ENCODE measurements around the gene WHRN.

Gene WHRN

DNA sequence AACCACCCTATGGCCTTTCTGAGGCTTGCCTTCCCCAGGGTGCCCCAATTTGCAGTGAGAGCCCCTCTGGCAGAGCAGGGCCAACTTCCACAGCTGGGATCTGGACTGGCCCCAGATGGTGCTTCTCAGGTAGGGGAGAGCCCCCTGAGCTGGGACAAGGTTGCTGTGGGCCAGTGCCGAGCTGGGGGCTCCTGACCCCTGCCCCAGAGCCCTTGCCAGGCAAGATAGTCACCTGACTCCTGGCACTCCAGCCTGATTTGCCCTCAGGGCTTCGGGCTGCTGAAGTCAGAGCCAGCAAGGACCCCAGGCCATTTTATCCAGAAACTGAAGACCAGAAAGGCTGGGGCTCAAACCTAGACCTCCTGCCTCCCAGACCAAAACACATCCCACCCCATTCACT is 84.1 kb downstream of the WHRN start:
- DNase-seq (ENCODE audit: low read depth in 2 of 2): no peak

DNA sequence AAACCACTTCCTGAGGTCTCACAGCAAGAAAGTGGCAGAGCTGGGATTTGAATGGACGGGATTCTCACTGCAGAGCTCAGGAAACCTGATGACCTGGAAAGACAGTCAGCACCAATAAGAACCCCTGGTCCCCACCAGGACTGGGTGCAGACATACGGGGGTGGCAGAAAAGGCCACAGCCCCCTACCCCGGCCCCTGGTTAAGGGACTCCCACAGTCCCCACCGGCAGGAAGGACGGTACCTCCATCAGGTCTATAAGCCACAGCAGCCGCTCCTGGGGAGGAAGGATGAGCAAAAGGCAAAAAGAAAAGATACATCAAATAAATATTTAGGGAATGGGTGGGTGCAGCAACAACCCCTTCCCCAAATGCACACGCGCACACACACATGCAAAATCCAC is 85.5 kb downstream of the WHRN start:
- no peak for DNase-seq (ENCODE audit: low read depth in 2 of 2)

DNA sequence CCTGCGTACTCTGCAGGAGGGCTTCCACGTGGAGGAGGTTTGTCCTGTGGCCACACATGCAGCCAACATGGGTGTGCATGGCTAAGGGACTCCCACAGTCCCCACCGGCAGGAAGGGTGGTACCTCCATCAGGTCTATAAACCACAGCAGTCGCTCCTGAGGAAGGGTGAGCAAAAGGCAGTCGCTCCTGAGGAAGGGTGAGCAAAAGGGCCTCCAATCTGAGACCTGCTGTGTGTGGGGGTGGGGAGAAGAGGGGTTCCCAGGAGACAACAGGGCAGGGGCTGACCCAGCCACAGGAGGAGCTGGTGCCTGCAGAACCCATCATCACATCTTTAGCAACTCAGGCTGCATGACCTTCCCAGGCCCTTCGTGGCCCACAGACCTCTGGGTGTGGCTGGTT is 87.2 kb downstream of the WHRN start:
- no peak for DNase-seq (ENCODE audit: low read depth in 2 of 2)

DNA sequence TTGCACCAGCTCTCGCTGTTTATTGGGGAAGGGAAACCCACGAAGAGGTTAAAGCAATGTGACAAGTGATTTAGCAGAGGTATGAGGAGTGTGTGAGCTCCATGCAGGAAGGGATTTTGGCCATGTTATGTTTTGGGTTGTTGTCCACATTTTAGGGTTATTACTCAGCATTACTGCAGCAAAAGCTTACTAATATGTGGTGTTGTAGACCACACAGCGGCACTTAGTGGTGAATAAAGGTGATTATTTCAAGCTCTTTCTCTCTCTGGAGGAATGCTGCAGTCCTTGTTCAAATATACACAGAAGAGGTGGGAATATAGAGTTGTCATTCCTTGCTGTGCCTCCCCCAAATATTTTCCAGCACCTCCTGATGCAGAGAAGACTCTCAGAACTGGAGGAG is 87.8 kb downstream of the WHRN start:
- no peak for DNase-seq (ENCODE audit: low read depth in 2 of 2)

DNA sequence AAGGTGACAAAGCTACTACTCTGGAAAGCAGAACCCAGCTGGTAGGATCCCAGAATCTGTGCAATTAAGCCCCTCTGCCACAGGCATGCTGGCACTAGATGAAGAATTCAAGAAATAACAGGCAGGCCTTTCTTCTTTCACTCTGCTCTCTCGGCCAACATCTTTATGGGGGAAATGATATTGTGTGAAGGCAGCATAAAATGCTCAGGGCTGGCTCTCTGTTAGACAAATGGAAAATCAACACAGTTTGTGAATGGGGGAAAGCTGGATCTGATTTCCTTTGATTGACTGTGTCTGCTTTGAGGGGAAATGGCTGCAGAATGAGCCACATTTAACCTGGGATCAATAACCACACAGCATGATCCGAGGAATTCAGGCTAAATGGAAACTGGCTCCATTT is 88.4 kb downstream of the WHRN start:
- no peak for DNase-seq (ENCODE audit: low read depth in 2 of 2)

DNA sequence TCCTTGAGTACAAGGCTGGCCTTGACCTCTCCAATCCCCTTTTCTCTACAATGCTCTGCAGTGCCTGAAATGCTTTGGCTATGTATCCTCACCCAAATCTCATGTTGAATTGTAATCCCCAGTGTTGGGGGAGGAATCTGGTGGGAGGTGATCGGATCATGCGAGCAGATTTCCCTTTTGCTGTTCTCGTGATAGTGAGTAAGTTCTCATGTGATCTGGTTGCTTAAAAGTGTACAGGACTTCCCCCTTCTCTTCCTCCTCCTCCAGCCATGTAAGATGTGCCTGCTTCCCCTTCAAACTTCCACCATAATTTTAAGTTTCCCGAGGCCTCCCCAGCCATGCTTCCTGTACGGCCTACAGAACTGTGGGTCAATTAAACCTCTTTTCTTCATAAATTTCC is 89.0 kb downstream of the WHRN start:
- DNase-seq (ENCODE audit: low read depth in 2 of 2): no peak

DNA sequence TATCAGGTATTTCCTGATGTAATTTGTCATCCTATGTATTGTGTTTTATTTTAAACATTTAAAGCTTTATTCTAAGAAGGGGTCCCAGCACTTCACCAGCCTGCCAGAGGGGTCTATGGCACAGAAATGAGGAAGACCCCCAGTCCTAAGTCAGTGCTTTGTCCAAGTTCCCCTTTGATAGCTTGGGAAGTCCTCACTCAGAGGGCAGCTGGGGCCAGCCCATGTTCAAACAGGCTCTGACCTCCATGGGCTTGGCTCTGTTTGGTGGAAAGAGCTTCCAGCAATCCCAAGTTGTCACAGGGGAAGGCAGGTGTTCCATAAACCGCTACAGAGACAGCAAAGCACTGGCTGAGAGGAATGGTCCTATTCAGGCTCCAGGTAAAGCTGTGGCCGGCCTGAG is 90.9 kb downstream of the WHRN start:
- DNase-seq (ENCODE audit: low read depth in 2 of 2): no peak

DNA sequence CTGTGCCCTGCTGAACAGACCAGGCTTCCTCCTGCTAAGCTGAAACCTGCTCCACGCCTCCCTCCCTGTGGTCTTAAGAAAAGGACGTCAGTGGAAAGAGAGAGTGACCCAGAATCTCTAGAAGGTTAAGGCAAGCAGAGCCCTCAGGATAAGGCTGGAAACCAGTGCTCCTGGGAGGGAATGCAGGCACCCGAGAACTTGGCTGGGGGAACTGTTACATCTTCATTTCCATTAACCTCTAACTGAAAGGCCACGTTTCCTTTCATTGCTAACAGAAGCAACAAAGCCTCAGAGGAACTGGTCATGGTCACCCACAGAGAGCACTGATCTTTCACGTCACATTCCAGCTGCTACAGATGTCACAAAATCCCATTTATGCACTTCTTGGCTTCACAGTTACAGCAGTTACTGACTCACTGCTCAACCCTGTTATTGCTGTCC is 91.4 kb downstream of the WHRN start:
- DNase-seq (ENCODE audit: low read depth in 2 of 2): no peak

DNA sequence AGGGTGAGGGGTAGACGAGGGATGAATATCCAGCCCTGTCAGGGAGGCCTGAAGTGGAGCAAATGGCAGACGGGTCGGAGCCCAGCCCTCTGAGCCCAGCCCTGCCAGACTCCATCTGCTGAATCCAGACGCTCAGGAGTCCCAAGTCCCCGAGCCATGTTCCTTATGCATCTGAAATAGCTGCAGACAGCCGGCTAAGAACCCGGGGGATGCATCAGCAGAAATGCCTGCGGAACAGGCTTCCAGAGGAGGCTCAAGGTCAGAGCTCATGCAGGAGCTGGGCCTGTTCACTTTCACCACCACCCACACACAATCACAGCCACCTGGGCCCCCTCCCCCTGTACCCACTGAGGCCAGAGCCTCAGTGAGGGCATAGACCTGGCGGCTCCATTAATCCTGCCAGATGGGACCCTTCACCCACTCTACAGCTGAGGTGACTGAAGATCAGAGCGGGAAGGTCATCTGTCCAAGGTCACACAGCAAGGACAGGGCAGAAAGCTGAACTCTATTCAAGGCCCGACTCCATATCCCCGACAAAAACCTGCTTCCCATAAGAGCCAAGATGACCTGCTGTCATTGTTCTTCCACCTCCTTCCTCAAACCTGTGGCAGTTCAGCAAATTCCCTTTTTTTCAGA is 93.1 kb downstream of the WHRN start:
- no peak for DNase-seq (ENCODE audit: low read depth in 2 of 2)

DNA sequence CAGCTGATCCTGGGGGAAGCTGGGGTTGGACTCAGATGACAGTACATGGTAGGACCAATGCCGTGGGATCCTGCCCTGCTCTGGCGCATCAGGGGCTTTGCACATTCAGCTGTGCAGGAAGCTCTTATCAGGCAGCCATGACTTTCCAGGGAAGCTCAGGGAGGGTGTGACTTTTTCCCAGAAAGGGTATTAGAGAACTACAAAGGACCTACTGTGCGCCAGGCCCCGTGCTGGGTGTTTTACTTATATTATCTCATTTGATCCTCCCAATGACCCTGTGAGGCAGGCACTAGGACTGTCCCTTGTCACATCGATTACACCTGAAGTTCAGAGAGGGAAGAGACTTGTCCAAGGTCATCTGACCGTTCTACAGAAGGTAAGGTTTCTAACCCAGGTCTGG is 93.8 kb downstream of the WHRN start:
- no peak for DNase-seq (ENCODE audit: low read depth in 2 of 2)

DNA sequence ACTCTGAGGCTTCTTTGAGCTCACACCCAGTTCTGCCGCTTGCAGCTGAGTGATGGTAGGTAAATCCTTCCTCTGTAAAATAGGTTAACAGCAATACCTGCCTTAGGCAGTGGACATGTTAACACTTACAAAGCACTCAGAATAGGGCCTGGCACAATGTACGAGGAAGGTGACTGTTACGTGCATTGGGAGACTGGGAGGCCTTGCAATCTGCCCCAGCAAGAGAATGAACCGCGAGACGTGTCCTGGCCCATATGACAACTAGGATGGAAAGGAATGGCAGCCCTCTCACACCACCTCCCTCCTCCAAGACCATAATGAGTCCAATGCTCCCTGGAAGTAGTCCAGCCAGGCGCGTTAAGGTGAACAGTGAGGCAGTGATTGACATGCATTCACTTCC is 94.4 kb downstream of the WHRN start:
- DNase-seq (ENCODE audit: low read depth in 2 of 2): no peak

DNA sequence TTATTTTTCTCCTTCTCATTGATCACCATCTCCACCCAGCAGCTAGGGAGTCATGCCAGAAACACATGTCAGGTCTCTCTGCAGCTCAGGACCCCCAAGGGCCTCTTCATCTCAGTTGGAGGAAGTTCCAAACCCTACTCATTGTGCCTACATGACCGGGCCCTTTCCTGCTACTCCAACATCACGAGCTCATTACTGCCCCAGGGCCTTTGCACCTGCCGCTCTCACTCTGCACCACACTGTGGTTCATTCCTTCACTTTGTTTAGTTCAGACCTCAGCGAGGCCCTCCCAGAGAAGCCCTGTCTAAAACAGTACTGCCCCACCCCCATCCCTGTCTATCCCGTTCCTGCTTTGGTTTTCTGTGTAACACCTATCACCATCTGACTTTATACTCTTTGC is 95.4 kb downstream of the WHRN start:
- no peak for DNase-seq (ENCODE audit: low read depth in 2 of 2)

DNA sequence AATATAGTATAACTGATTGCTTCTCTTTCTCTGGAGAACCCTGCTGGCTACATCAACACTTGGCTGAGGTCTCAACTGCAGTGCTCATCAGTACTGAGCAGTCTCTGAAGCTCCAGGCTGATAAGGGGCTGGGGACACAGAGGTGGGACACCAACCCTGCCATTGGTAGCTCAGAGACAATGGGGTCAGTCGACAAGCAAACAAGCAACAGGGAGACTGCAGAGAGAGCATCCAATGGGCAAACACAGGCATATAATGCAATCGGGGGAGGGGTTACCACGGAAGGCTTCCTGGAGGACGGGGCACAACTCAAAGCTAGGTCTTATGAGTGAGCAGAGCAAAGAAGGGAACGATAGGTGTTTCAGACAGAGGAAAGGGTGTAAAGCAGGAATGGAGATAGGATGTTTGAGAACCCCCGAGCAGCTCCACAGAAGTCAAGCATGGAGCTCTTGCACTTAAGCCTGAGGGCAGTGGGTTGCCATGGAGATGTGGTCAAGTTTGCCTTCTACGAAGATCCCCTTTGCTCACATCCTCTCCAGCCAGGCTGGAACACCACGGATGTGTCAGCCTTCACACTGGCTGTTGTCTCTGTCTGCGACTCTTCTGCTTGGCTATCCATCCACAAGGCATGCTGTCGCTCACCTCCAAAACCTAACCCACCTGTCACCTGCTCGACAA is 96.0 kb downstream of the WHRN start:
- no peak for DNase-seq (ENCODE audit: low read depth in 2 of 2)

DNA sequence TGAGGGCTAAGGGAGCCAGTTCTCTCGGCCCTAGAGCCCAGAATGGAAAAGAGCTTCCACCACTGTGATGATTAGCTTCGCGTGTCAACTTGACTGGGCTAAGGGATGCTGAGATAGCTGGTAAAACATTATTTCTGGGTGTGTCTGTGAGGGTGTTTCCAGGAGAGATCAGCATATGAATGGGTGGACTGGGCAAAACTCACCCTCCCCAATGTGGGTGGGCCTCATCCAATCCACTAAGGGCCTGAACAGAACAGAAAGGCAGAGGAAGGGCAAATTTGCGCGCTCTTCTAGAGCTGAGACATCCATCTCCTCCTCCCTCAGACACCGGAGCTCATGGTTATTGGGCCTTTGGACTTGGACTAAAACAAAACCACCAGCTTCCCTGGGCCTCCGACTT is 96.6 kb downstream of the WHRN start:
- DNase-seq (ENCODE audit: low read depth in 2 of 2): no peak

DNA sequence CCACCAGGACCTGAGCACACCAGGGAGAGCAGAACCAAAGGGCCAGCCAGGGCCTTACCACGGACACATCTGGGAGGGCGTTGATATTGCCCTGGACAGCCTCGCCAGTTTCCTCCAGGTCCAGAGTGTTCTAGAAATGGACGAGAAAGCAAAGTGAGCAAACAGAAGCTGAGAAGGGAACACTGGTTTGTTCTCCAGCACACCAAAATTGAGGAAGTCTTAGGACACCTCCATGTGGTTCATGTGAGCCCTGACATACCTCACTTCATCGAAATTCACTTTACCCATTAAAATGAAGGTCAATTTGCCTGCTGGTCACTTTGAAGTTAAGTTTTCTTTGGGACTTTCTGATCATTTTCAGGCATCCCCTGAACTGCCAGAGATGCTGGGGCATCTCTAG is 97.4 kb downstream of the WHRN start:
- no peak for DNase-seq (ENCODE audit: low read depth in 2 of 2)

DNA sequence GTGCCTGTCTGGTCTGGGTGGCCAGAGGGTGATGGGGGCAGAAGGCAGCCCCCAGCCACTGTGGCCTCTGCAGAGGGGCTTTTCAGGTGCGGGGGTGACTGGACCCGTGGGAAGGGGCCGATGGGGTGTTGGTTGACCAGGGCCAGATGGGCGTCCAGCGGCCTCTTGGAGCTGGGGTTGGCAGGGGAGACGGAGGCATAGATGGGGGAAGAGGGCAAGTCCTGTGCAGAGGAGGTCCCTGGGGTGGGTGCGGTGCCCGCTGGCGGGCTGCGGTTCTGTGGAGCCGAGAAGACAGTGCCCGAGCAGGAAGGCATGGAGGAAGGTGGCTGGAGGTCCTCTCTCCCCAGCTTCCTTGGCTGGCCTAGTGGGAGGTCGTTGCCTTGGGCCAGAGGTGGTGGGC is 98.8 kb downstream of the WHRN start:
- DNase-seq (ENCODE audit: low read depth in 2 of 2): no peak

DNA sequence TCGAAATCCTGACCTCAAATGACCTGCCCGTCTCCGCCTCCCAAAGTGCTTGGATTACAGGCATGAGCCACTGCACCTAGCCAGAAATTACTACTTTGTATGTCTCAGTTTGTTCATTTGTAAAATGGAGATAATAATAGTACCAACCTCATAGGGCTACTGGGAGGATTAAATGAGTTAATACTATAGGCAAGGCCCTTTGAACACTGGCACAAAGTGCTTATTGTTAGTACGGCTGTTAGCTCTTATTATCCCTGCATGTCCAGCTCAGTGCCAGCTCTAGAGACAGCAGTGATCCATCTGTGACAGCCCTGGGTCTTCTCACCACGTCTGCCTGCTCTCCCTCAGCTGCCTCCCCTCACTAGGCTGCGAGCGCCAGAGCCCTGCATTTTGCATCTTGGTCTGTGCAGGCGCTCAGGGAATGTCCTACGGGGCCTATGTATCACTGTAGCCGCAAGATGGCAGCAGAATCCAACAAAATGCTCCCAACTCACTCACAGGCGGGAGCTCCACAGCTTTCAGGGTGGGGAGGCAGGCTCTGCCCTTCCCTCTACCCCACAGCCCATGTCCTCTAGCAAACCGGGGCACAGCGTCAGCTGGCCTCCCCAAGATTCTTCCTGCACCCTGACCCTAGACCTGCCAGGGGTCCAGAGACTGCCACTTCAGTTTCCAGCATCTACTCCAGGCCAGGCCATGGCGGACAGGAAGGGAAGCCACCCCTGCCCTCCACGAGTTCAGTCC is 99.8 kb downstream of the WHRN start:
- DNase-seq (ENCODE audit: low read depth in 2 of 2): peak; percentile 58 to 70

DNA sequence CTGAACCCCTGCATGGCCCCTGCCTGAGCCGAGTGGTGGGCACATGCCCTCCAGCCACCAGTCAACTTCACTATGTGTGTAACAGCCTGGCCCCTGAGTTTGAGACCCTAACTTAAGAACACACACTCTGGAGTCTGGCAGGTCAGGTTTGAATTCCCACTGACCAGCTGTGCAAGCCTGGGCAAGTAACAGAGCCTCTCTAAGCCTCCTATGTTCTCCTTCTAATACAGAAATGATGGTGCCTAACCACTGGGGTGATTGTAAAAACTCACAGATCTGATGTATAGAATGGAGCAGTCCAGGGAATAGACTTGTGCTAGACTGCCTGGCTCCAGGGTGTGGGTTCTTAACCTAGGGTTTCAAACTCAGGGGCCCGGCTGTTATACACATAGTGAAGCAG is 100.7 kb downstream of the WHRN start:
- no peak for DNase-seq (ENCODE audit: low read depth in 2 of 2)

DNA sequence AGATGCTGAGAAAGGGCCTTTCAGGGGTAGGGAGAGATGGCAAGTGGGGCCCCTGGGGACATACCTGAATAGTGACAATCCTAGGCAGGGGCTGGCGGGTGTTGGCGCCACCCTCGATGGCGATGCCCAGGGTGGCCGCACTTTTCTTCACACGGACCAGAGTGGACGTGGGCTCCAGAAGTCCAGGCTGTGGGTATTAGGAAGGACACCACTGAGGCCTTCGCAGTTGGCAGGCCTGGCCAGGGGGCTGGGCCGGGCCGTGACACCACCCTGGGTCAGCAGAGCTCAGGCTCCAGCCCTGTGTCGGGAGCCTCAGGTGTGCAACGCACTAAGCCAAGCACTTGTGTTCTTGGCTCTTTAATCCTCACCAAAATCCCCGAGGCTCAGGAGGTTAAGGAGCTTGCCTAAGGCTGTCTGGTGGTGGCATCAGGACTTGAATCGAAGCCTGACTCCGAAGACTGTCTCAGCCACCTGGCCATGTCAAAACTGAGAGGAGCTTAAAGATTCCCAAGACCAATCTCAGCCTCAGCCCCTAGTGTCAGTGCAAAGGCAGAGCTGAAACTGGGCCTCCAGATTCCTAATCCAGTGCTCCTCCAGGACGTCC is 102.0 kb downstream of the WHRN start:
- no peak for DNase-seq (ENCODE audit: low read depth in 2 of 2)

DNA sequence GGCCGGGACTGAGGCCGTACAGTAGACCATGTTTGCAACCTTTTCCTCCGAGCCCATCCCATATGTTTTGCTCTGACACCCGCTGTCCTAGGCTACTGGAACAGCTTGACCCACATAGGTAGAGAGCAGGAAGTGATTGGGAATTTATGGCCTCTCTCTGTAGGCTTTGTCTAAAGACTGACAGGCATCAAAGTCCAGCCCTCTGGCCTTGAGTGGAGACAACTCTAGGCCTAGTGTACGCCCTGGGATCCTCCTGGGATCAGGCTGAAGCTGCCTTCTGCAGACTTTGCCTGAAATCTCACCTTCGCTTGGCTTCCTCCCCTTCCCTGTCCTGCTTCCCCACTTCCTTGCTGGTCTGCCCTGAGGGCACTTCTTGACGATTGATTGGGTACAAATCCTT is 103.9 kb downstream of the WHRN start:
- no peak for DNase-seq (ENCODE audit: low read depth in 2 of 2)

DNA sequence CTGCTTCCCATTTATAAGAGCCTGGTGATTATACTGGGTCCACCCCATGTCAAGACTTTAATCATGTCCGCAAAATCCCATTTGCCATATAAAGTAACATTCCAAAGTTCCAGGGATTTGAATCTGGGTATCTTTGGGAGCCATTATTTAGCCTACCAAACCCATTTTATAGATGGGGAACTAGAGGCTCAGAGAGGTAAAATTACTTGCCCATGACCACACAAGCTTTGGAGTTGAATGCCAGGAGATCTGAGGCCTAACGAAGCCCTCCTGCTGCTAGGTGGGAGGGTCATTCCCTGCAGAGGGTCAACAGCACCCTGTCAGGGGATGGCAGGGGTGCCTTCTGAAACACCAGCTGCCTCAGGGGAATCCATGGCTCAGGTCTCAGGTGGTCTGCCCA is 104.5 kb downstream of the WHRN start:
- DNase-seq (ENCODE audit: low read depth in 2 of 2): no peak

DNA sequence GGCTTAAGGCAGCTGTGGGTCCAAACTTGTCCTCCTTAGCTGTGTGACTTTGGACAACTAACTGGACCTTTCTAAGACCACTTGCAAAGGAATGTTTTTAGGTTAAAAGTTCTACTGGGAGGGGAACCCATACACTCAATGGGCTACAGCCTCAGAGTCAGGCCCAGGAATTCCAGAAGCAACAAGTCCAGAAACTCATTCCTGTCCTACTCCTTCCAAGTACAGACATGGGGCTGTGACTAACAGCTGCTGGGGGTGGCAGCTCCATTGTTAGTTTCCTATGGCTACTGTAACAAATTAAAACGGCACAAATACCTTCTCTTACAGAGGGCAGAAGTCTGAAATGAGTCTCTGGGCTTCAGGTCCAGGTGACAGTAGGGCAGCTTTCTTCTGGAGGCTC is 105.1 kb downstream of the WHRN start:
- no peak for DNase-seq (ENCODE audit: low read depth in 2 of 2)

DNA sequence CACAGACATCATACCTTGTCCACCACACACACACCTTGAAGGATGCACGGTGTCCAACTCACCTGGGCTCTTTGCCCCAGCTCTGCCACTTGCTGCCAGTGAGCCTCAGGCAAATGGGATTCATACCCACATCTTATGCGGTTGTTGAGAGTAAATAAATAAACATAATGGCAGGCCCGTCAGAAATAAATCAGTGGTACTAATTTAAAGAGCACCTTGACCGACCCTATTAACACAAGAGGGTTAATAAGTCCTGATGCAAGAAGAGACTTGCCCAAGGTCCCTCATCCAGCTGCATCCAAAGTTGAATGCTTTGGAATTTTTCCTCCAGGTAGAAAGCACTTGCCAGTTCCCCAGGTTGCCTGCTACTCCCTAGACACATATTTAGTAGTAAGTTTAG is 105.9 kb downstream of the WHRN start:
- DNase-seq (ENCODE audit: low read depth in 2 of 2): no peak

All from stimulated activated CD4-positive, alpha-beta T cell treated with anti-CD3 and anti-CD28 coated beads, Interleukin-12 subunit alpha, Interleukin-12 subunit beta, amount 100 ng/mL, for 24 hours (primary cell).